ENCODE results near the gene TMEM178B. TPM values are rescaled to one million over a fixed set of nuclear protein-coding genes. Genes with fewer than 3 reads are reported as not detected.

The TMEM178B gene
- total and polyA plus RNA-seq, 2 of the 4 experiments (the other 2 are of a cell fraction), result under 0.01 to 0.05 TPM

GRCh38 chr7:141246426-141246825 lies 172.6 kb downstream of the TMEM178B start:
- Histone ChIP-seq H3K56ac (ENCODE audit: extremely low read depth, insufficient read depth, low read length) (no peak overlapping the region), H3K4me1 (ENCODE audit: control insufficient read depth, insufficient read depth, low read length) (no peaks in the 10 kb centered on the region), H3K27ac (ENCODE audit: insufficient read depth, low read length) (no peak overlapping the region), H3K36me3 (ENCODE audit: control insufficient read depth, insufficient read depth, low read length) (no peaks in the 10 kb centered on the region), H4K8ac (ENCODE audit: low read depth in 2 of 2, low read length in 2 of 2) (no peak overlapping the region), H2BK20ac (ENCODE audit: low read depth, low read length) (no peak overlapping the region), H3K27me3 (ENCODE audit: control insufficient read depth, insufficient read depth, low read length) (no peaks in the 10 kb centered on the region), H3K14ac (replicated peaks; ENCODE audit: low read depth, low read length) (no peak overlapping the region), H3K18ac (ENCODE audit: low read depth, low read length) (no peak overlapping the region), H3K9me3 (ENCODE audit: control insufficient read depth, insufficient read depth, low read length) (peaks cover 2% of the 10 kb centered on the region; the same call in 1 of the 2 replicates), H3K4me3 (ENCODE audit: insufficient read depth, low read depth, low read length) (no peak overlapping the region), H2AK5ac (ENCODE audit: low read depth, low read length) (no peak overlapping the region), H2AFZ (replicated peaks; ENCODE audit: low read length, poor library complexity) (no peak overlapping the region), H2BK120ac (ENCODE audit: low read depth, low read length) (no peak overlapping the region), H2BK15ac (ENCODE audit: low read depth, low read length) (no peak overlapping the region), H3K4me2 (ENCODE audit: low read depth, low read length) (no peak overlapping the region), H4K20me1 (ENCODE audit: insufficient read depth, low read length) (no peaks in the 10 kb centered on the region), H3K9me1 (ENCODE audit: insufficient read depth, low read length) (no peaks in the 10 kb centered on the region), H3K23ac (ENCODE audit: low read depth, low read length) (no peak overlapping the region), H3K79me1 (ENCODE audit: low read depth in 1 of 2, low read length in 2 of 2) (no peaks in the 10 kb centered on the region), H3K9ac (ENCODE audit: low read depth, low read length) (no peak overlapping the region), H4K5ac (ENCODE audit: low read depth, low read length) (no peak overlapping the region), H2BK5ac (ENCODE audit: low read depth, low read length, poor library complexity, severe bottlenecking) (no peak overlapping the region), H2AK9ac (replicated peaks; ENCODE audit: low read depth, low read length, poor library complexity) (no peak overlapping the region), H4K91ac (ENCODE audit: insufficient read depth, low read depth, low read length) (no peak overlapping the region), H3K4ac (ENCODE audit: low read depth, low read length) (no peak overlapping the region)
- dilution Hi-C loops (cut with HindIII; ENCODE audit: low sequenced_read_pairs, unreplicated experiment) (no loop called here), intact Hi-C loops (cut with micrococcal nuclease) (no loop called here), in situ Hi-C loops (cut with MboI; ENCODE audit: low sequenced_read_pairs) (no loop called here)
- ChIA-PET CTCF (no interaction called here), POLR2A (ENCODE audit: unreplicated experiment) (no interaction called here)
- ATAC-seq (ENCODE audit: low read depth), result no peak
- TF ChIP-seq MXI1 (IDR thresholded peaks at IDR 0.05; ENCODE audit: borderline replicate concordance, low read depth, low read length), result no peak
- TF ChIP-seq SMC3 (IDR thresholded peaks at IDR 0.05; ENCODE audit: low read depth, low read length), result no peak
- TF ChIP-seq CHD1 (IDR thresholded peaks at IDR 0.05; ENCODE audit: low read depth, low read length), result no peak
- no peak for TF ChIP-seq ELK1 (IDR thresholded peaks at IDR 0.05; ENCODE audit: borderline replicate concordance, low read depth, low read length)
- no peak for TF ChIP-seq USF2 (IDR thresholded peaks at IDR 0.05; ENCODE audit: low read depth, low read length)
- TF ChIP-seq CTCF (conservative IDR thresholded peaks at IDR 0.05; ENCODE audit: low read depth, low read length), result no peak
- no peak for TF ChIP-seq CEBPB (IDR thresholded peaks at IDR 0.05; ENCODE audit: low read depth, low read length)
- TF ChIP-seq RAD21 (IDR thresholded peaks at IDR 0.05; ENCODE audit: low read length), result no peak
- TF ChIP-seq POLR2A (IDR thresholded peaks at IDR 0.05; ENCODE audit: low read depth, low read length), result no peak
- no peak for TF ChIP-seq RCOR1 (IDR thresholded peaks at IDR 0.05; ENCODE audit: insufficient replicate concordance, low read length)
- no peak for TF ChIP-seq MAZ (IDR thresholded peaks at IDR 0.05; ENCODE audit: borderline replicate concordance, low read depth, low read length)
- TF ChIP-seq NFE2L2 (IDR thresholded peaks at IDR 0.05; ENCODE audit: low read depth, low read length), result no peak
- TF ChIP-seq RFX5 (IDR thresholded peaks at IDR 0.05; ENCODE audit: low read depth, low read length), result no peak
- no peak for TF ChIP-seq FOS (IDR thresholded peaks at IDR 0.05; ENCODE audit: low read depth, low read length)
- no peak for TF ChIP-seq BHLHE40 (IDR thresholded peaks at IDR 0.05; ENCODE audit: low read depth, low read length)
- BruUV-seq (replicated peaks), result no TSS peak
- WGBS, 2 experiments (ENCODE audit: extremely low coverage in 2 of 2, insufficient read length in 1 of 2), result 83 to 100% methylated on average over 1 to 2 of the region's 6 CpGs
- DNase-seq, result no peak

All from IMR-90 (cell line).